NCI-H82 treated with DMSO at 0.1 percent for 48 hours (cell line): ENCODE measurements around the gene STRN4.

Experiments
- DNase-seq: peaks from one replicate; lab custom pipeline; 2025; ENCODE audit not compliant: unreplicated experiment; lab: John Stamatoyannopoulos, UW

The STRN4 gene

GRCh38 chr19:46725859-46726393 lies 20.3 kb downstream of the STRN4 start:
- no peak for DNase-seq

- DNase-seq, result no peak
These were observed 21.0 kb downstream of the STRN4 start for GRCh38 chr19:46725036-46725820.

- no peak for DNase-seq
These were observed 21.8 kb downstream of the STRN4 start for GRCh38 chr19:46724468-46724867.

GRCh38 chr19:46723471-46723870 lies 22.8 kb downstream of the STRN4 start:
- DNase-seq, result no peak

GRCh38 chr19:46723023-46723461 lies 23.2 kb downstream of the STRN4 start:
- no peak for DNase-seq

- no peak for DNase-seq
These were observed 23.7 kb downstream of the STRN4 start for GRCh38 chr19:46722421-46723022.

GRCh38 chr19:46722004-46722380 lies 24.3 kb downstream of the STRN4 start:
- DNase-seq, result no peak

GRCh38 chr19:46721269-46722003 lies 24.8 kb downstream of the STRN4 start:
- no peak for DNase-seq

- DNase-seq, result no peak
These were observed 25.6 kb downstream of the STRN4 start for GRCh38 chr19:46720503-46721239.

GRCh38 chr19:46719629-46720502 lies 26.4 kb downstream of the STRN4 start:
- no peak for DNase-seq

- no peak for DNase-seq
These were observed 27.2 kb downstream of the STRN4 start for GRCh38 chr19:46718934-46719622.

- no peak for DNase-seq
These were observed 27.9 kb downstream of the STRN4 start for GRCh38 chr19:46718157-46718933.

GRCh38 chr19:46717716-46718143 lies 28.5 kb downstream of the STRN4 start:
- no peak for DNase-seq

- DNase-seq, result peak; percentile 54
These were observed 29.1 kb downstream of the STRN4 start, which contains the start of gene PRKD2 for GRCh38 chr19:46717034-46717715. Gene PRKD2 (minus strand): TSS chr19:46717114. CDS start chr19:46716370, 744 bp downstream.

- no peak for DNase-seq
These were observed 29.6 kb downstream of the STRN4 start for GRCh38 chr19:46716672-46717033.

GRCh38 chr19:46715975-46716671 lies 30.1 kb downstream of the STRN4 start:
- DNase-seq, result no peak

GRCh38 chr19:46715620-46715974 lies 30.7 kb downstream of the STRN4 start:
- no peak for DNase-seq
